H9 (cell line): ENCODE results near the gene ARHGEF2. TPM values are rescaled to one million over a fixed set of nuclear protein-coding genes. Genes with fewer than 3 reads are reported as not detected.

Experiments
- DNase-seq: peaks from one replicate; pipeline ENCODE4 v3.0.0-alpha.2; 2017
- H2AFZ ChIP-seq: one replicate; pipeline ENCODE4 v1.6.1; 2013; ENCODE audit warnings: mild to moderate bottlenecking, low read length, control low read depth, moderate library complexity
- H2AK5ac ChIP-seq: 2 replicates; pipeline ENCODE4 v1.6.1; 2013; ENCODE audit warnings: low read length, control low read depth, mixed read lengths; ENCODE audit not compliant: insufficient read length
- H2BK120ac ChIP-seq: one replicate; pipeline ENCODE4 v1.6.1; 2013; ENCODE audit warnings: low read depth, mild to moderate bottlenecking, low read length, control low read depth, inconsistent platforms; ENCODE audit not compliant: poor library complexity, severe bottlenecking
- H2BK12ac ChIP-seq: 2 replicates; pipeline ENCODE4 v1.6.1; 2013; ENCODE audit warnings: low read length, control low read depth, mixed read lengths, low read depth; ENCODE audit not compliant: insufficient read length
- H2BK15ac ChIP-seq: 2 replicates; pipeline ENCODE4 v1.6.1; 2013; ENCODE audit warnings: low read depth, low read length, control low read depth
- H2BK20ac ChIP-seq: one replicate; pipeline ENCODE4 v1.6.1; 2013; ENCODE audit warnings: low read depth, mild to moderate bottlenecking, low read length, control low read depth, inconsistent platforms; ENCODE audit not compliant: poor library complexity, severe bottlenecking
- H2BK5ac ChIP-seq: 2 replicates; pipeline ENCODE4 v1.6.1; 2013; ENCODE audit warnings: low read length, control low read depth, mixed read lengths; ENCODE audit not compliant: insufficient read length
- H3K14ac ChIP-seq: 2 replicates; pipeline ENCODE4 v1.6.1; 2013; ENCODE audit warnings: low read length, control low read depth; ENCODE audit not compliant: insufficient read depth
- H3K18ac ChIP-seq: 2 replicates; pipeline ENCODE4 v1.6.1; 2013; ENCODE audit warnings: low read depth, mild to moderate bottlenecking, mixed read lengths, low read length, control low read depth; ENCODE audit not compliant: insufficient read length
- H3K23ac ChIP-seq: 2 replicates; pipeline ENCODE4 v1.6.1; 2013; ENCODE audit warnings: low read length, control low read depth, mixed read lengths, low read depth; ENCODE audit not compliant: insufficient read length
- H3K23me2 ChIP-seq: 2 replicates; pipeline ENCODE4 v1.6.1; 2013; ENCODE audit warnings: low read depth, mild to moderate bottlenecking, mixed read lengths, low read length, control low read depth; ENCODE audit not compliant: insufficient read length, poor library complexity, severe bottlenecking
- H3K27ac ChIP-seq: 2 replicates; pipeline ENCODE4 v1.5.1; 2013; ENCODE audit warnings: low read length, control low read depth, mixed read lengths, low read depth; ENCODE audit not compliant: insufficient read length
- H3K27me3 ChIP-seq: 2 replicates; pipeline ENCODE4 v1.6.1; 2013; ENCODE audit warnings: low read length, control low read depth, inconsistent platforms; ENCODE audit not compliant: insufficient read depth
- H3K4ac ChIP-seq: 2 replicates; pipeline ENCODE4 v1.6.1; 2013; ENCODE audit warnings: low read depth, mild to moderate bottlenecking, control low read depth, inconsistent platforms, low read length, moderate library complexity
- H3K4me1 ChIP-seq: 2 replicates; pipeline ENCODE4 v1.6.1; 2013; ENCODE audit warnings: low read length, control low read depth, inconsistent platforms; ENCODE audit not compliant: insufficient read depth
- H3K4me2 ChIP-seq: 2 replicates; pipeline ENCODE4 v1.6.1; 2013; ENCODE audit warnings: low read length, control low read depth, mixed read lengths; ENCODE audit not compliant: insufficient read length, insufficient read depth
- H3K56ac ChIP-seq: 2 replicates; pipeline ENCODE4 v1.6.1; 2013; ENCODE audit warnings: low read depth, mild to moderate bottlenecking, mixed read lengths, low read length, control low read depth; ENCODE audit not compliant: insufficient read length
- H3K79me1 ChIP-seq: 2 replicates; pipeline ENCODE4 v1.6.1; 2013; ENCODE audit warnings: low read depth, mild to moderate bottlenecking, moderate library complexity, low read length, control low read depth, inconsistent platforms; ENCODE audit not compliant: insufficient read depth, poor library complexity, severe bottlenecking
- H3K79me2 ChIP-seq: 2 replicates; pipeline ENCODE4 v1.6.1; 2013; ENCODE audit warnings: low read length, control low read depth, inconsistent platforms; ENCODE audit not compliant: insufficient read depth
- H3K9ac ChIP-seq: 2 replicates; pipeline ENCODE4 v1.6.1; 2013; ENCODE audit warnings: low read length, control low read depth, mixed read lengths; ENCODE audit not compliant: insufficient read length; ENCODE audit errors: extremely low read depth
- H3K9me3 ChIP-seq: one replicate; pipeline ENCODE4 v1.6.1; 2013; ENCODE audit warnings: low read depth, low read length, inconsistent platforms; ENCODE audit not compliant: control insufficient read depth
- H3T11ph ChIP-seq: one replicate; pipeline ENCODE4 v1.6.1; 2013; ENCODE audit warnings: mild to moderate bottlenecking, low read length, control low read depth, inconsistent platforms
- H4K20me1 ChIP-seq: one replicate; pipeline ENCODE4 v1.6.1; 2013; ENCODE audit not compliant: control insufficient read depth, insufficient read length, insufficient read depth
- H4K5ac ChIP-seq: 2 replicates; pipeline ENCODE4 v1.6.1; 2013; ENCODE audit warnings: low read depth, mild to moderate bottlenecking, mixed read lengths, low read length, control low read depth; ENCODE audit not compliant: insufficient read length
- H4K8ac ChIP-seq: replicated peaks from 2 replicates; pipeline ENCODE4 v1.6.1; 2013; ENCODE audit warnings: low read length, control low read depth, mixed read lengths, low read depth; ENCODE audit not compliant: insufficient read length
- H4K91ac ChIP-seq: 2 replicates; pipeline ENCODE4 v1.6.1; 2013; ENCODE audit warnings: low read depth, mild to moderate bottlenecking, moderate library complexity, mixed read lengths, low read length, control low read depth; ENCODE audit not compliant: insufficient read length
- H3K27ac Mint-ChIP-seq, 3 experiments: 2 replicates in 2 of 3; 3 replicates in 1 of 3; pipeline ENCODE4 v1.8.0; 2020 to 2021; ENCODE audit warnings: mixed read lengths in 3 of 3, mild to moderate bottlenecking in 1 of 3, moderate library complexity in 1 of 3
- H3K27me3 Mint-ChIP-seq: 2 replicates; pipeline ENCODE4 v1.8.0; 2021; ENCODE audit warnings: low read depth, mild to moderate bottlenecking, moderate library complexity, mixed read lengths
- H3K36me3 Mint-ChIP-seq, 3 experiments: 2 replicates in 2 of 3; 3 replicates in 1 of 3; pipeline ENCODE4 v1.8.0; 2020 to 2021; ENCODE audit warnings: low read depth in 3 of 3, mixed read lengths in 3 of 3; ENCODE audit not compliant: insufficient read depth in 1 of 3
- H3K4me1 Mint-ChIP-seq, 2 experiments: 2 replicates each; pipeline ENCODE4 v1.8.0; 2020; ENCODE audit warnings: mixed read lengths in 2 of 2
- H3K4me3 Mint-ChIP-seq, 2 experiments: 2 replicates in 1 of 2; 3 replicates in 1 of 2; pipeline ENCODE4 v1.8.0; 2020 to 2021; ENCODE audit warnings: mild to moderate bottlenecking in 2 of 2, mixed read lengths in 2 of 2, moderate library complexity in 1 of 2
- H3K9me3 Mint-ChIP-seq, 2 experiments: 2 replicates in 1 of 2; 3 replicates in 1 of 2; pipeline ENCODE4 v1.8.0; 2020; ENCODE audit warnings: mild to moderate bottlenecking in 2 of 2, mixed read lengths in 2 of 2, moderate library complexity in 1 of 2
- CTCF ChIP-seq: fragments of 200-600 bp; sonication (generic); conservative IDR thresholded peaks from 3 replicates; pipeline ENCODE4 v1.8.0; 2021; ENCODE audit warnings: antibody characterized with exemption, mild to moderate bottlenecking
- WGBS: extraction: QIAGEN DNeasy Blood & Tissue Kit; methylation state at CpG from one replicate; pipeline ENCODE4 v1.1.7; 2013; ENCODE audit warnings: missing lambda C conversion rate, low lambda C conversion rate, mixed read lengths; ENCODE audit not compliant: insufficient read length; ENCODE audit errors: extremely low coverage; 5-methylcytosine and 5-hydroxymethylcytosine counted together
- microRNA-seq: library from miRNA; unstranded; fragments of <30 nt; microRNA quantifications from one replicate; pipeline ENCODE4, GENCODE V29; 2020; ENCODE audit warnings: borderline microRNAs expressed
- total RNA-seq: library from RNA; stranded (reverse); gene quantifications from 2 replicates; pipeline ENCODE4 v1.2.1, GENCODE V29; 2021

ARHGEF2 gene
- total RNA-seq, 1 experiment from 2014 or later = 111 TPM

- Histone ChIP-seq H4K91ac (no peak overlapping the region), H3K79me1 (no peaks in the 10 kb centered on the region), H2BK120ac (no peak overlapping the region), H4K8ac (no peak overlapping the region), H2BK15ac (no peak overlapping the region), H2AK5ac (no peak overlapping the region), H3K23ac (no peak overlapping the region), H3K79me2 (no peaks in the 10 kb centered on the region), H3K9ac (no peak overlapping the region), H4K20me1 (no peaks in the 10 kb centered on the region), H2BK12ac (no peak overlapping the region), H3K9me3 (no peaks in the 10 kb centered on the region), H3K27ac (no peak overlapping the region), H2BK5ac (no peak overlapping the region), H2BK20ac (no peak overlapping the region), H3K27me3 (no peaks in the 10 kb centered on the region), H3K4me1 (no peaks in the 10 kb centered on the region), H4K5ac (no peak overlapping the region), H3T11ph (no peak overlapping the region), H3K23me2 (no peaks in the 10 kb centered on the region), H3K14ac (no peak overlapping the region), H3K4ac (no peak overlapping the region), H3K4me2 (no peak overlapping the region), H3K56ac (no peak overlapping the region), H2AFZ (no peak overlapping the region), H3K18ac (no peak overlapping the region)
- WGBS = no CpG with 5 or more reads among the region's 1 CpG
- no peak for TF ChIP-seq CTCF
- Mint-ChIP-seq H3K36me3 (peaks cover 19 to 45% (median 44%) of the 10 kb centered on the region in 3 experiments; a peak in 6 of 7 replicates), H3K27me3 (no peaks in the 10 kb centered on the region), H3K9me3 (no peaks in the 10 kb centered on the region), H3K4me3 (no peak overlapping the region), H3K4me1 (no peaks in the 10 kb centered on the region), H3K27ac (no peak overlapping the region)
- no peak for DNase-seq
Measured at GRCh38 chr1:155897746-155898145, 80.6 kb downstream of the ARHGEF2 start.

Small RNA genes within 50 kb of the gene (microRNA-seq; reads per million reads assigned to microRNA genes)
- gene MIR6738 = not detected

Other genes with a start within 250 kb of the ARHGEF2 start
- 50.2 and 53.4 TPM in 2 replicates for gene GON4L, start 121.3 kb downstream of the ARHGEF2 start, total RNA-seq
- 0.28 and 0.39 TPM in 2 replicates for gene SYT11, start 119.0 kb downstream of the ARHGEF2 start, total RNA-seq
- 26.4 and 27.4 TPM in 2 replicates for gene RIT1, start 67.2 kb downstream of the ARHGEF2 start, total RNA-seq
- gene KHDC4, start 44.1 kb downstream of the ARHGEF2 start, total RNA-seq = 57.6 and 57.7 TPM in 2 replicates
- gene RXFP4, start 36.9 kb downstream of the ARHGEF2 start, total RNA-seq = not detected in 2 replicates
- gene SSR2, start 42.4 kb upstream of the ARHGEF2 start, total RNA-seq = 170 and 172 TPM in 2 replicates
- 45.6 and 49.4 TPM in 2 replicates for gene UBQLN4, start 75.3 kb upstream of the ARHGEF2 start, total RNA-seq
- 50.6 and 55.0 TPM in 2 replicates for gene LAMTOR2, start 76.2 kb upstream of the ARHGEF2 start, total RNA-seq
- gene RAB25, start 82.6 kb upstream of the ARHGEF2 start, total RNA-seq = 42.8 and 43.1 TPM in 2 replicates
- 64.6 and 68.0 TPM in 2 replicates for gene MEX3A, start 103.9 kb upstream of the ARHGEF2 start, total RNA-seq
- gene LMNA, start 136.2 kb upstream of the ARHGEF2 start, total RNA-seq = 51.0 and 52.7 TPM in 2 replicates
- gene SEMA4A, start 175.0 kb upstream of the ARHGEF2 start, total RNA-seq = 11.1 and 11.8 TPM in 2 replicates
- gene SLC25A44, start 215.6 kb upstream of the ARHGEF2 start, total RNA-seq = 40.2 and 47.4 TPM in 2 replicates
- 136 and 143 TPM in 2 replicates for gene PMF1, start 234.5 kb upstream of the ARHGEF2 start, total RNA-seq